ENCODE data around the gene DCAF8. TPM values are rescaled to one million over a fixed set of nuclear protein-coding genes. Genes with fewer than 3 reads are reported as not detected.

DCAF8 gene
- total RNA-seq, 1 donor from 2014 or later, result 107 TPM

DNA sequence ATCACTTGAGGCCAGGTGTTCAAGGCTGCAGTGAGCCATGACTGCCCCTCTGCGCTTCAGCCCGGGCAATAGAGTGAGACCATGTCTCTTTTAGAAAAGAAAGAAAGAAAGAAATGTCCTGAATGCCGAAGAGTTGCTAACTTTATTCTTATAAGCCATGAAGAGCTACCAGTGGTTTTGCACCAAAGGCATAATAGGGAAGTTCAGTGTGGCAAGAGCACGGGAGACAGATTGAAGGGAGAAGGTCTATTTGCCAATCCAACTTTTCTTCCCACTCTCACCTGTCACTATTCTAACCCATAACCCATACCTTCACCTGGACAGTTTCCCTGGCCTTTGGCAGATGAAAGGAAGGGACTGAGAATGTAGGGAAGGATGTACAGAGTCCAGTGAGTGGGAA, 61.6 kb downstream of the DCAF8 start:
- no peaks in the 10 kb centered on the region for H4K20me1 ChIP-seq (ENCODE audit: insufficient read depth, low read length)
- Mint-ChIP-seq H3K27me3 (ENCODE audit: low read depth, unreplicated experiment) (peaks cover 4% of the 10 kb centered on the region), H3K27ac (ENCODE audit: unreplicated experiment) (no peak overlapping the region), H3K4me3 (ENCODE audit: unreplicated experiment) (no peak overlapping the region), H3K36me3 (ENCODE audit: low read depth, unreplicated experiment) (no peaks in the 10 kb centered on the region), H3K4me1 (ENCODE audit: low read depth, unreplicated experiment) (peaks cover 11% of the 10 kb centered on the region), H3K9me3 (ENCODE audit: unreplicated experiment) (peaks cover 5% of the 10 kb centered on the region)
- no peaks in the 10 kb centered on the region for H3K27me3 ChIP-seq (ENCODE audit: insufficient read depth, low read length)
- H3K36me3 ChIP-seq (ENCODE audit: insufficient read depth, low read length), result no peaks in the 10 kb centered on the region
- no peak overlapping the region for H3K9ac ChIP-seq (ENCODE audit: low read length)
- H3K4me3 ChIP-seq (ENCODE audit: insufficient read depth, low read depth, low read length), result no peak overlapping the region
- H2AFZ ChIP-seq (ENCODE audit: low read depth, low read length), result no peak overlapping the region
- no peak for DNase-seq (ENCODE audit: low read depth)
- H3K4me1 ChIP-seq (ENCODE audit: insufficient read depth, low read length), result peaks cover 3% of the 10 kb centered on the region
- TF ChIP-seq, protein P1, sequence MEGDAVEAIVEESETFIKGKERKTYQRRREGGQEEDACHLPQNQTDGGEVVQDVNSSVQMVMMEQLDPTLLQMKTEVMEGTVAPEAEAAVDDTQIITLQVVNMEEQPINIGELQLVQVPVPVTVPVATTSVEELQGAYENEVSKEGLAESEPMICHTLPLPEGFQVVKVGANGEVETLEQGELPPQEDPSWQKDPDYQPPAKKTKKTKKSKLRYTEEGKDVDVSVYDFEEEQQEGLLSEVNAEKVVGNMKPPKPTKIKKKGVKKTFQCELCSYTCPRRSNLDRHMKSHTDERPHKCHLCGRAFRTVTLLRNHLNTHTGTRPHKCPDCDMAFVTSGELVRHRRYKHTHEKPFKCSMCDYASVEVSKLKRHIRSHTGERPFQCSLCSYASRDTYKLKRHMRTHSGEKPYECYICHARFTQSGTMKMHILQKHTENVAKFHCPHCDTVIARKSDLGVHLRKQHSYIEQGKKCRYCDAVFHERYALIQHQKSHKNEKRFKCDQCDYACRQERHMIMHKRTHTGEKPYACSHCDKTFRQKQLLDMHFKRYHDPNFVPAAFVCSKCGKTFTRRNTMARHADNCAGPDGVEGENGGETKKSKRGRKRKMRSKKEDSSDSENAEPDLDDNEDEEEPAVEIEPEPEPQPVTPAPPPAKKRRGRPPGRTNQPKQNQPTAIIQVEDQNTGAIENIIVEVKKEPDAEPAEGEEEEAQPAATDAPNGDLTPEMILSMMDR (IDR thresholded peaks at IDR 0.05; ENCODE audit: insufficient read depth, low read depth, low read length), result no peak
- no peak for TF ChIP-seq EZH2 (IDR thresholded peaks at IDR 0.05; ENCODE audit: insufficient read depth, low read length)
- no peak overlapping the region for H3K27ac ChIP-seq (ENCODE audit: low read depth, low read length)
- H3K4me2 ChIP-seq (ENCODE audit: low read length), result no peak overlapping the region
- FAIRE-seq, result no peak
- H3K9me3 ChIP-seq (ENCODE audit: insufficient read depth, low read depth, low read length), result no peaks in the 10 kb centered on the region
- peaks cover 6% of the 10 kb centered on the region for H3K79me2 ChIP-seq (ENCODE audit: insufficient read depth, low read length)

DNA sequence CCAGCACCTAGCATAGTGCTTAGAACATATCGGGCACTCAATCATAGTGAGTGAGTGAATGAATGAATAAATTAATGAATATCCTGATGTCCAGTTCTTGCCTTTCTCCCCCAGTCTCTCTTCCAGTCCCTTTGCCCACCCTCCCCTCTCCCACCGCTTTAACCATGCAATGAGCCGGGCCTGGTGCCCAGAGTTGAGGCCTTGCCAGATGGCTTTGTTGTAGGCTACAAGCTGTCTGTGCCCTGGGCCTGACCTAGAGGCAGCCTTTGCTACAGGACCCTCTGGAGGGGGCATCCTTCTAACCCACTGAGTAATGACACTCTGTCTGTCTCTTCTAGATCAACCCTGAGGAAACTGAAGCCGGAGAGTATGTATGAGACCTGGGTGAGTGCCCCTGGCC, 65.1 kb downstream of the DCAF8 start:
- no peaks in the 10 kb centered on the region for H4K20me1 ChIP-seq (ENCODE audit: insufficient read depth, low read length)
- no peak overlapping the region for H2AFZ ChIP-seq (ENCODE audit: low read depth, low read length)
- H3K27me3 ChIP-seq (ENCODE audit: insufficient read depth, low read length), result no peaks in the 10 kb centered on the region
- H3K9ac ChIP-seq (ENCODE audit: low read length), result no peak overlapping the region
- H3K4me2 ChIP-seq (ENCODE audit: low read length), result no peak overlapping the region
- FAIRE-seq (no peak), DNase-seq (ENCODE audit: low read depth) (no peak)
- no peaks in the 10 kb centered on the region for H3K36me3 Mint-ChIP-seq (ENCODE audit: low read depth, unreplicated experiment)
- no peaks in the 10 kb centered on the region for H3K79me2 ChIP-seq (ENCODE audit: insufficient read depth, low read length)
- H3K27ac Mint-ChIP-seq (ENCODE audit: unreplicated experiment), result no peak overlapping the region
- H3K27me3 Mint-ChIP-seq (ENCODE audit: low read depth, unreplicated experiment), result peaks cover 4% of the 10 kb centered on the region
- H3K9me3 ChIP-seq (ENCODE audit: insufficient read depth, low read depth, low read length), result no peaks in the 10 kb centered on the region
- H3K4me1 Mint-ChIP-seq (ENCODE audit: low read depth, unreplicated experiment), result no peaks in the 10 kb centered on the region
- H3K36me3 ChIP-seq (ENCODE audit: insufficient read depth, low read length), result no peaks in the 10 kb centered on the region
- H3K4me1 ChIP-seq (ENCODE audit: insufficient read depth, low read length), result peaks cover 8% of the 10 kb centered on the region
- peaks cover 5% of the 10 kb centered on the region for H3K9me3 Mint-ChIP-seq (ENCODE audit: unreplicated experiment)
- TF ChIP-seq EZH2 (IDR thresholded peaks at IDR 0.05; ENCODE audit: insufficient read depth, low read length), result no peak
- H3K27ac ChIP-seq (ENCODE audit: low read depth, low read length), result no peak overlapping the region
- no peak overlapping the region for H3K4me3 ChIP-seq (ENCODE audit: insufficient read depth, low read depth, low read length)
- no peak overlapping the region for H3K4me3 Mint-ChIP-seq (ENCODE audit: unreplicated experiment)

DNA sequence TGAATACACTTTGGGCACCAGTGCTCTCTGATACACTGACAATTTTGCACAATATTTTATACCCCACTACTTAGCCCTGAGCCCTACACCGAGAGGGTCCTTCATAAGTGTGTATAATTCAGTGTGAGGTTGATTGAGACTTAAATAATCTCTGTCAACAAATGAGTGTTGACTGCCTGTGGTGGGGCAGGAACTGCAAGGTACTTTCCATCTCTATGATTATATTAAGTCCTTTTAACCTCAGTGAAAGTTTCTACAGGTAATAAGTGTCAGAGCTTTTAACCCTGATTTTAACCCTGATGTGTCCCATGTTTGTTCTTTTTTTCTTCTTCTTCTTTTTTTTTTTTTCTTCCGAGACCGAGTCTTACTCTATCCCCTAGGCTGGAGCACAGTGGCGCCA, 66.2 kb downstream of the DCAF8 start:
- Mint-ChIP-seq H3K27me3 (ENCODE audit: low read depth, unreplicated experiment) (peaks cover 4% of the 10 kb centered on the region), H3K36me3 (ENCODE audit: low read depth, unreplicated experiment) (no peaks in the 10 kb centered on the region), H3K27ac (ENCODE audit: unreplicated experiment) (no peak overlapping the region), H3K4me1 (ENCODE audit: low read depth, unreplicated experiment) (no peaks in the 10 kb centered on the region), H3K9me3 (ENCODE audit: unreplicated experiment) (peaks cover 5% of the 10 kb centered on the region), H3K4me3 (ENCODE audit: unreplicated experiment) (no peak overlapping the region)
- Histone ChIP-seq H2AFZ (ENCODE audit: low read depth, low read length) (no peak overlapping the region), H4K20me1 (ENCODE audit: insufficient read depth, low read length) (no peaks in the 10 kb centered on the region), H3K4me1 (ENCODE audit: insufficient read depth, low read length) (peaks cover 15% of the 10 kb centered on the region), H3K9ac (ENCODE audit: low read length) (no peak overlapping the region), H3K79me2 (ENCODE audit: insufficient read depth, low read length) (no peaks in the 10 kb centered on the region), H3K36me3 (ENCODE audit: insufficient read depth, low read length) (no peaks in the 10 kb centered on the region), H3K4me2 (ENCODE audit: low read length) (no peak overlapping the region), H3K9me3 (ENCODE audit: insufficient read depth, low read depth, low read length) (no peaks in the 10 kb centered on the region), H3K27ac (ENCODE audit: low read depth, low read length) (no peak overlapping the region), H3K27me3 (ENCODE audit: insufficient read depth, low read length) (no peaks in the 10 kb centered on the region), H3K4me3 (ENCODE audit: insufficient read depth, low read depth, low read length) (no peak overlapping the region)
- no peak for DNase-seq (ENCODE audit: low read depth)
- TF ChIP-seq, protein P1 (IDR thresholded peaks at IDR 0.05; ENCODE audit: insufficient read depth, low read depth, low read length), result no peak
- TF ChIP-seq EZH2 (IDR thresholded peaks at IDR 0.05; ENCODE audit: insufficient read depth, low read length), result no peak
- FAIRE-seq, result no peak

Data from astrocyte (in vitro differentiated cells and primary cell).